HEK293 (cell line): ENCODE measurements around the gene R3HDM2.
A peak's percentile ranks its signal among the peaks of the same experiment; 100 is the strongest.

Experiments used
- GLI2 ChIP-seq: fragments of 450-650 bp; formaldehyde crosslinking; IDR thresholded peaks from 2 replicates; pipeline ENCODE4; 2017; ENCODE audit warnings: missing biosample characterization, missing genetic modification characterization, low read depth, borderline replicate concordance
- PRDM1 ChIP-seq: fragments of 450-650 bp; formaldehyde crosslinking; IDR thresholded peaks from 2 replicates; pipeline ENCODE4; 2016; ENCODE audit warnings: missing biosample characterization, missing genetic modification characterization
- SALL2 ChIP-seq: fragments of 450-650 bp; formaldehyde crosslinking; IDR thresholded peaks from 2 replicates; pipeline ENCODE4 v1.5.0; 2017; ENCODE audit warnings: missing biosample characterization, mild to moderate bottlenecking, missing genetic modification characterization, borderline replicate concordance
- SP3 ChIP-seq: fragments of 450-650 bp; formaldehyde crosslinking; IDR thresholded peaks from 2 replicates; pipeline ENCODE4 v1.5.1; 2016; ENCODE audit warnings: missing biosample characterization, missing genetic modification characterization
- ZBTB21 ChIP-seq: fragments of 450-650 bp; formaldehyde crosslinking; IDR thresholded peaks from 2 replicates; pipeline ENCODE4 v1.5.1; 2017; ENCODE audit warnings: missing biosample characterization, missing genetic modification characterization
- ZBTB8A ChIP-seq: fragments of 450-650 bp; formaldehyde crosslinking; IDR thresholded peaks from 2 replicates; pipeline ENCODE4 v1.5.1; 2016; ENCODE audit warnings: missing biosample characterization, missing genetic modification characterization
- ZFP69B ChIP-seq: fragments of 450-650 bp; formaldehyde crosslinking; IDR thresholded peaks from 2 replicates; pipeline ENCODE4 v1.5.1; 2016; ENCODE audit warnings: missing biosample characterization, missing genetic modification characterization
- ZNF121 ChIP-seq: fragments of 450-650 bp; formaldehyde crosslinking; IDR thresholded peaks from 2 replicates; pipeline ENCODE4 v1.5.1; 2016; ENCODE audit warnings: missing biosample characterization, missing genetic modification characterization
- ZNF146 ChIP-seq: fragments of 450-650 bp; formaldehyde crosslinking; IDR thresholded peaks from 2 replicates; pipeline ENCODE4 v1.5.1; 2016; ENCODE audit warnings: missing biosample characterization, missing genetic modification characterization
- ZNF157 ChIP-seq: fragments of 450-650 bp; formaldehyde crosslinking; IDR thresholded peaks from 2 replicates; pipeline ENCODE4 v1.5.1; 2016; ENCODE audit warnings: missing biosample characterization, missing genetic modification characterization
- ZNF2 ChIP-seq: fragments of 450-650 bp; formaldehyde crosslinking; IDR thresholded peaks from 2 replicates; pipeline ENCODE4 v1.5.1; 2016; ENCODE audit warnings: missing biosample characterization, missing genetic modification characterization
- ZNF214 ChIP-seq: fragments of 450-650 bp; formaldehyde crosslinking; IDR thresholded peaks from 2 replicates; pipeline ENCODE4 v1.5.1; 2017; ENCODE audit warnings: missing biosample characterization, mild to moderate bottlenecking, missing genetic modification characterization, borderline replicate concordance
- ZNF366 ChIP-seq: fragments of 450-650 bp; formaldehyde crosslinking; conservative IDR thresholded peaks from 2 replicates; pipeline ENCODE4 v1.5.1; 2016; ENCODE audit warnings: missing biosample characterization, missing genetic modification characterization
- ZNF394 ChIP-seq: fragments of 450-650 bp; formaldehyde crosslinking; IDR thresholded peaks from 2 replicates; pipeline ENCODE4 v1.5.1; 2016; ENCODE audit warnings: missing biosample characterization, missing genetic modification characterization, mild to moderate bottlenecking, moderate library complexity, borderline replicate concordance
- ZNF416 ChIP-seq: fragments of 450-650 bp; formaldehyde crosslinking; IDR thresholded peaks from 2 replicates; pipeline ENCODE4 v1.5.1; 2016; ENCODE audit warnings: missing biosample characterization, missing genetic modification characterization
- ZNF473 ChIP-seq: fragments of 450-650 bp; formaldehyde crosslinking; IDR thresholded peaks from 2 replicates; pipeline ENCODE4 v1.5.1; 2017; ENCODE audit warnings: missing biosample characterization, missing genetic modification characterization
- ZNF510 ChIP-seq: fragments of 450-650 bp; formaldehyde crosslinking; IDR thresholded peaks from 2 replicates; pipeline ENCODE4 v1.5.1; 2018; ENCODE audit warnings: mild to moderate bottlenecking, missing genetic modification characterization, missing biosample characterization; ENCODE audit not compliant: insufficient replicate concordance
- ZNF585B ChIP-seq: fragments of 450-650 bp; formaldehyde crosslinking; IDR thresholded peaks from 2 replicates; pipeline ENCODE4 v1.5.1; 2016; ENCODE audit warnings: missing biosample characterization, missing genetic modification characterization
- ZNF707 ChIP-seq: fragments of 450-650 bp; formaldehyde crosslinking; IDR thresholded peaks from 2 replicates; pipeline ENCODE4 v1.5.1; 2016; ENCODE audit warnings: missing biosample characterization, missing genetic modification characterization
- ZNF837 ChIP-seq: fragments of 450-650 bp; formaldehyde crosslinking; IDR thresholded peaks from 2 replicates; pipeline ENCODE4 v1.5.1; 2016; ENCODE audit warnings: missing biosample characterization, missing genetic modification characterization
- TF ChIP-seq, protein P1 (sequence below): fragments of 450-650 bp; formaldehyde crosslinking; IDR thresholded peaks from 2 replicates; pipeline ENCODE4 v1.5.1; 2017; ENCODE audit warnings: missing biosample characterization, missing genetic modification characterization
- TF ChIP-seq, protein P2 (sequence below): fragments of 450-650 bp; formaldehyde crosslinking; IDR thresholded peaks from 2 replicates; pipeline ENCODE4 v1.5.1; 2016; ENCODE audit warnings: missing biosample characterization, missing genetic modification characterization
- TF ChIP-seq, protein P3 (sequence below): fragments of 450-650 bp; formaldehyde crosslinking; IDR thresholded peaks from 2 replicates; pipeline ENCODE4 v1.5.1; 2016; ENCODE audit warnings: missing biosample characterization, missing genetic modification characterization
- TF ChIP-seq, protein P4 (sequence below): fragments of 450-650 bp; formaldehyde crosslinking; IDR thresholded peaks from 2 replicates; pipeline ENCODE4 v1.5.1; 2016; ENCODE audit warnings: missing biosample characterization, missing genetic modification characterization, borderline replicate concordance
- TF ChIP-seq, protein P5 (sequence below): fragments of 450-650 bp; formaldehyde crosslinking; IDR thresholded peaks from 2 replicates; pipeline ENCODE4 v1.5.1; 2017; ENCODE audit warnings: missing biosample characterization, missing genetic modification characterization
- TF ChIP-seq, protein P6 (sequence below): fragments of 450-650 bp; formaldehyde crosslinking; IDR thresholded peaks from 2 replicates; pipeline ENCODE4; 2016; ENCODE audit warnings: missing biosample characterization, missing genetic modification characterization
- TF ChIP-seq, protein P7 (sequence below): fragments of 450-650 bp; formaldehyde crosslinking; IDR thresholded peaks from 2 replicates; pipeline ENCODE4 v1.5.1; 2016; ENCODE audit warnings: missing biosample characterization, missing genetic modification characterization
- TF ChIP-seq, protein P8 (sequence below): fragments of 450-650 bp; formaldehyde crosslinking; IDR thresholded peaks from 2 replicates; pipeline ENCODE4 v1.5.1; 2016; ENCODE audit warnings: missing biosample characterization, missing genetic modification characterization

Gene R3HDM2

DNA sequence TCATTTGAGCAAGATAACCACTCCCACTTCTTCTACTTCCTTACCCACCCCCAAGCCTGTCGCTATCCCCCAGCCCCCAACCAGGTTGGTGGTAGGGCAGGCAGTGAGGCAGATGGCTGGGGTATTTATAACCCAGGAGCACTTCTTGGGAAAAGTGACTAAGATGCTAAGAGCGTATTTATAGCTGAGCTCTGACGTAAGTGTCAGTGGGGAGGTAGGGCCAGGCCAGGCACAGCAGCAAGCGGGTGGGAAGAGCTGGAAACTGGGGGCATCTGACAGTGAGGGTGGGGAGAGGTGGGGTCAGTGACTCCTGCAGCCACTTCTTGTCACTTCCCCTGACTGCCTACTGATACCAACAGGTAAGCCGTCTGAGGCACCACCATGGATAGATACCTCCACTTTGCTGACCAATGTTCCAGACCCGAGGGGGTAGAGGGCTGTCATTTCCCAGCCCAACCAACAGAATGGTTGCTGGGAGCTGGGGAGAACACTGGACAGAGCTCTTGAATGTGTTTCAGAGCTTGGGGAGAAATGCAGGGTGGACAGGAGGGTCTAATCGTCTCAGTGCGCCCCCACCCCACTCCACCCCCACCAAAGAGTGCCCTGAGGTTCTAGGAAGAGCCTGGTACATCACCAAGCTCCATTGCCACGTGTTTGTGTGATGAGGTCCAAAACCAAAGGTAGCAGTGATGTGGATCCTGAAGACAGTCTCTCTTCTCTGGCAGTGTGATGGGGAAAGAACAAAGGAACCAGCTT is 21.5 kb upstream of the R3HDM2 start (continued):
- TF ChIP-seq ZNF394 (tag by site-specific recombination) = no peak
- TF ChIP-seq, protein P1, sequence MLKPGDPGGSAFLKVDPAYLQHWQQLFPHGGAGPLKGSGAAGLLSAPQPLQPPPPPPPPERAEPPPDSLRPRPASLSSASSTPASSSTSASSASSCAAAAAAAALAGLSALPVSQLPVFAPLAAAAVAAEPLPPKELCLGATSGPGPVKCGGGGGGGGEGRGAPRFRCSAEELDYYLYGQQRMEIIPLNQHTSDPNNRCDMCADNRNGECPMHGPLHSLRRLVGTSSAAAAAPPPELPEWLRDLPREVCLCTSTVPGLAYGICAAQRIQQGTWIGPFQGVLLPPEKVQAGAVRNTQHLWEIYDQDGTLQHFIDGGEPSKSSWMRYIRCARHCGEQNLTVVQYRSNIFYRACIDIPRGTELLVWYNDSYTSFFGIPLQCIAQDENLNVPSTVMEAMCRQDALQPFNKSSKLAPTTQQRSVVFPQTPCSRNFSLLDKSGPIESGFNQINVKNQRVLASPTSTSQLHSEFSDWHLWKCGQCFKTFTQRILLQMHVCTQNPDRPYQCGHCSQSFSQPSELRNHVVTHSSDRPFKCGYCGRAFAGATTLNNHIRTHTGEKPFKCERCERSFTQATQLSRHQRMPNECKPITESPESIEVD (tag by site-specific recombination) = no peak
- TF ChIP-seq, protein P2, sequence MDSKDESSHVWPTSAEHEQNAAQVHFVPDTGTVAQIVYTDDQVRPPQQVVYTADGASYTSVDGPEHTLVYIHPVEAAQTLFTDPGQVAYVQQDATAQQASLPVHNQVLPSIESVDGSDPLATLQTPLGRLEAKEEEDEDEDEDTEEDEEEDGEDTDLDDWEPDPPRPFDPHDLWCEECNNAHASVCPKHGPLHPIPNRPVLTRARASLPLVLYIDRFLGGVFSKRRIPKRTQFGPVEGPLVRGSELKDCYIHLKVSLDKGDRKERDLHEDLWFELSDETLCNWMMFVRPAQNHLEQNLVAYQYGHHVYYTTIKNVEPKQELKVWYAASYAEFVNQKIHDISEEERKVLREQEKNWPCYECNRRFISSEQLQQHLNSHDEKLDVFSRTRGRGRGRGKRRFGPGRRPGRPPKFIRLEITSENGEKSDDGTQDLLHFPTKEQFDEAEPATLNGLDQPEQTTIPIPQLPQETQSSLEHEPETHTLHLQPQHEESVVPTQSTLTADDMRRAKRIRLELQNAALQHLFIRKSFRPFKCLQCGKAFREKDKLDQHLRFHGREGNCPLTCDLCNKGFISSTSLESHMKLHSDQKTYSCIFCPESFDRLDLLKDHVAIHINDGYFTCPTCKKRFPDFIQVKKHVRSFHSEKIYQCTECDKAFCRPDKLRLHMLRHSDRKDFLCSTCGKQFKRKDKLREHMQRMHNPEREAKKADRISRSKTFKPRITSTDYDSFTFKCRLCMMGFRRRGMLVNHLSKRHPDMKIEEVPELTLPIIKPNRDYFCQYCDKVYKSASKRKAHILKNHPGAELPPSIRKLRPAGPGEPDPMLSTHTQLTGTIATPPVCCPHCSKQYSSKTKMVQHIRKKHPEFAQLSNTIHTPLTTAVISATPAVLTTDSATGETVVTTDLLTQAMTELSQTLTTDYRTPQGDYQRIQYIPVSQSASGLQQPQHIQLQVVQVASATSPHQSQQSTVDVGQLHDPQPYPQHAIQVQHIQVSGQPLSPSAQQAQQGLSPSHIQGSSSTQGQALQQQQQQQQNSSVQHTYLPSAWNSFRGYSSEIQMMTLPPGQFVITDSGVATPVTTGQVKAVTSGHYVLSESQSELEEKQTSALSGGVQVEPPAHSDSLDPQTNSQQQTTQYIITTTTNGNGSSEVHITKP (tag by site-specific recombination) = peak; percentile 74
- no peak for TF ChIP-seq ZFP69B (tag by site-specific recombination)
- TF ChIP-seq, protein P3, sequence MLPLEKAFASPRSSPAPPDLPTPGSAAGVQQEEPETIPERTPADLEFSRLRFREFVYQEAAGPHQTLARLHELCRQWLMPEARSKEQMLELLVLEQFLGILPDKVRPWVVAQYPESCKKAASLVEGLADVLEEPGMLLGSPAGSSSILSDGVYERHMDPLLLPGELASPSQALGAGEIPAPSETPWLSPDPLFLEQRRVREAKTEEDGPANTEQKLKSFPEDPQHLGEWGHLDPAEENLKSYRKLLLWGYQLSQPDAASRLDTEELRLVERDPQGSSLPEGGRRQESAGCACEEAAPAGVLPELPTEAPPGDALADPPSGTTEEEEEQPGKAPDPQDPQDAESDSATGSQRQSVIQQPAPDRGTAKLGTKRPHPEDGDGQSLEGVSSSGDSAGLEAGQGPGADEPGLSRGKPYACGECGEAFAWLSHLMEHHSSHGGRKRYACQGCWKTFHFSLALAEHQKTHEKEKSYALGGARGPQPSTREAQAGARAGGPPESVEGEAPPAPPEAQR (tag by site-specific recombination) = no peak
- TF ChIP-seq ZNF157 (tag by site-specific recombination) = no peak
- no peak for TF ChIP-seq ZNF366 (tag by site-specific recombination)
- TF ChIP-seq ZNF214 (tag by site-specific recombination) = no peak
- TF ChIP-seq, protein P4, sequence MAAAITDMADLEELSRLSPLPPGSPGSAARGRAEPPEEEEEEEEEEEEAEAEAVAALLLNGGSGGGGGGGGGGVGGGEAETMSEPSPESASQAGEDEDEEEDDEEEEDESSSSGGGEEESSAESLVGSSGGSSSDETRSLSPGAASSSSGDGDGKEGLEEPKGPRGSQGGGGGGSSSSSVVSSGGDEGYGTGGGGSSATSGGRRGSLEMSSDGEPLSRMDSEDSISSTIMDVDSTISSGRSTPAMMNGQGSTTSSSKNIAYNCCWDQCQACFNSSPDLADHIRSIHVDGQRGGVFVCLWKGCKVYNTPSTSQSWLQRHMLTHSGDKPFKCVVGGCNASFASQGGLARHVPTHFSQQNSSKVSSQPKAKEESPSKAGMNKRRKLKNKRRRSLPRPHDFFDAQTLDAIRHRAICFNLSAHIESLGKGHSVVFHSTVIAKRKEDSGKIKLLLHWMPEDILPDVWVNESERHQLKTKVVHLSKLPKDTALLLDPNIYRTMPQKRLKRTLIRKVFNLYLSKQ = no peak
- no peak for TF ChIP-seq GLI2 (tag by site-specific recombination)
- TF ChIP-seq, protein P5, sequence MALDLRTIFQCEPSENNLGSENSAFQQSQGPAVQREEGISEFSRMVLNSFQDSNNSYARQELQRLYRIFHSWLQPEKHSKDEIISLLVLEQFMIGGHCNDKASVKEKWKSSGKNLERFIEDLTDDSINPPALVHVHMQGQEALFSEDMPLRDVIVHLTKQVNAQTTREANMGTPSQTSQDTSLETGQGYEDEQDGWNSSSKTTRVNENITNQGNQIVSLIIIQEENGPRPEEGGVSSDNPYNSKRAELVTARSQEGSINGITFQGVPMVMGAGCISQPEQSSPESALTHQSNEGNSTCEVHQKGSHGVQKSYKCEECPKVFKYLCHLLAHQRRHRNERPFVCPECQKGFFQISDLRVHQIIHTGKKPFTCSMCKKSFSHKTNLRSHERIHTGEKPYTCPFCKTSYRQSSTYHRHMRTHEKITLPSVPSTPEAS (tag by site-specific recombination) = no peak
- no peak for TF ChIP-seq ZBTB8A
- no peak for TF ChIP-seq ZNF707 (tag by site-specific recombination)
- TF ChIP-seq ZNF473 (tag by site-specific recombination) = no peak
- TF ChIP-seq ZNF585B (tag by site-specific recombination) = no peak
- TF ChIP-seq ZBTB21 (tag by site-specific recombination) = peak; percentile 67; the same call in 1 of the 2 replicates
- TF ChIP-seq ZNF510 = no peak
- no peak for TF ChIP-seq SP3 (tag by site-specific recombination)
- no peak for TF ChIP-seq ZNF416 (tag by site-specific recombination)
- no peak for TF ChIP-seq PRDM1 (tag by site-specific recombination)
- TF ChIP-seq ZNF837 = no peak
- TF ChIP-seq SALL2 (tag by site-specific recombination) = no peak
- TF ChIP-seq, protein P6, sequence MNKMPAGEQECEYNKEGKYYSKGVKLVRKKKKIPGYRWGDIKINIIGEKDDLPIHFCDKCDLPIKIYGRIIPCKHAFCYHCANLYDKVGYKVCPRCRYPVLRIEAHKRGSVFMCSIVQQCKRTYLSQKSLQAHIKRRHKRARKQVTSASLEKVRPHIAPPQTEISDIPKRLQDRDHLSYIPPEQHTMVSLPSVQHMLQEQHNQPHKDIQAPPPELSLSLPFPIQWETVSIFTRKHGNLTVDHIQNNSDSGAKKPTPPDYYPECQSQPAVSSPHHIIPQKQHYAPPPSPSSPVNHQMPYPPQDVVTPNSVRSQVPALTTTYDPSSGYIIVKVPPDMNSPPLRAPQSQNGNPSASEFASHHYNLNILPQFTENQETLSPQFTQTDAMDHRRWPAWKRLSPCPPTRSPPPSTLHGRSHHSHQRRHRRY = no peak
- TF ChIP-seq ZNF121 (tag by site-specific recombination) = no peak
- TF ChIP-seq ZNF2 (tag by site-specific recombination) = no peak
- TF ChIP-seq, protein P7, sequence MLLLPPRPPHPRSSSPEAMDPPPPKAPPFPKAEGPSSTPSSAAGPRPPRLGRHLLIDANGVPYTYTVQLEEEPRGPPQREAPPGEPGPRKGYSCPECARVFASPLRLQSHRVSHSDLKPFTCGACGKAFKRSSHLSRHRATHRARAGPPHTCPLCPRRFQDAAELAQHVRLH = no peak
- TF ChIP-seq, protein P8, sequence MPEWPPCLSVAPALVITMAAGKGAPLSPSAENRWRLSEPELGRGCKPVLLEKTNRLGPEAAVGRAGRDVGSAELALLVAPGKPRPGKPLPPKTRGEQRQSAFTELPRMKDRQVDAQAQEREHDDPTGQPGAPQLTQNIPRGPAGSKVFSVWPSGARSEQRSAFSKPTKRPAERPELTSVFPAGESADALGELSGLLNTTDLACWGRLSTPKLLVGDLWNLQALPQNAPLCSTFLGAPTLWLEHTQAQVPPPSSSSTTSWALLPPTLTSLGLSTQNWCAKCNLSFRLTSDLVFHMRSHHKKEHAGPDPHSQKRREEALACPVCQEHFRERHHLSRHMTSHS = no peak
- TF ChIP-seq ZNF146 (tag by site-specific recombination) = no peak
